B cell (primary cell): ENCODE results near the gene MAP4K4. TPM values are rescaled to one million over a fixed set of nuclear protein-coding genes. Genes with fewer than 3 reads are reported as not detected.

Source experiments
- ATAC-seq: fragments of 200-7000 bp; cut with Tn5 transposase; one replicate; pipeline ENCODE4 v1.10.0; 2021; ENCODE audit warnings: low read depth, mild to moderate bottlenecking, moderate number of reproducible peaks, moderate library complexity
- CTCF ChIA-PET: fragments of 350-600 bp; sonication (Branson Sonifier 250); formaldehyde crosslinking; loops from one replicate; lab custom pipeline; 2021; ENCODE audit warnings: antibody characterized with exemption, inconsistent platforms; lab: Charles Lee
- POLR2A ChIA-PET: fragments of 350-600 bp; sonication (Branson Sonifier 250); formaldehyde crosslinking; loops from one replicate; lab custom pipeline; 2021; ENCODE audit warnings: antibody characterized with exemption; lab: Charles Lee
- DNase-seq: peaks from one replicate; pipeline ENCODE4 v3.0.0; 2013
- H2AFZ ChIP-seq: 2 replicates; pipeline ENCODE4 v1.6.1; 2012; ENCODE audit warnings: mild to moderate bottlenecking, low read depth, low read length; ENCODE audit not compliant: insufficient read depth, poor library complexity, severe bottlenecking
- H3K27ac ChIP-seq, 2 donors: 1 replicate in 1 of 2; 2 replicates in 1 of 2; pipeline ENCODE4 v1.5.1; 2012 to 2013; ENCODE audit warnings: low read length in 2 of 2, mild to moderate bottlenecking in 2 of 2, moderate library complexity in 1 of 2
- H3K27me3 ChIP-seq, 4 experiments: fragments of 200-600 bp in 1 of 4; sonication (generic) in 1 of 4; replicated peaks in 1 of 4; 1 replicate in 2 of 4; 2 replicates in 2 of 4; pipeline versions ENCODE4 v1.6.1 to v1.7.0; 2013 to 2016; ENCODE audit warnings: low read length in 3 of 4, mild to moderate bottlenecking in 2 of 4, mixed read lengths in 1 of 4, moderate library complexity in 1 of 4; ENCODE audit not compliant: insufficient read depth in 4 of 4, control insufficient read depth in 3 of 4; ENCODE audit errors: control extremely low read depth in 1 of 4
- H3K36me3 ChIP-seq, 2 experiments: replicated peaks in 1 of 2; 1 replicate in 1 of 2; 2 replicates in 1 of 2; pipeline versions ENCODE4 v1.6.1 to v1.7.1; 2013; ENCODE audit warnings: low read length in 1 of 2; ENCODE audit not compliant: insufficient read depth in 2 of 2, control insufficient read depth in 1 of 2; ENCODE audit errors: control extremely low read depth in 1 of 2, extremely low read depth in 1 of 2
- H3K4me1 ChIP-seq, 2 donors: fragments of 200-600 bp in 1 of 2; sonication (generic) in 1 of 2; 1 replicate in 1 of 2; 2 replicates in 1 of 2; pipeline versions ENCODE4 v1.5.1 to v1.6.1; 2013 to 2017; ENCODE audit warnings: low read length in 2 of 2; ENCODE audit not compliant: control insufficient read depth in 2 of 2, insufficient read depth in 2 of 2
- H3K4me2 ChIP-seq: replicated peaks from 2 replicates; pipeline ENCODE3; 2012; ENCODE audit warnings: mild to moderate bottlenecking, low read depth, low read length; ENCODE audit not compliant: poor library complexity, severe bottlenecking
- H3K4me3 ChIP-seq, 5 experiments: fragments of 200-600 bp in 1 of 5; sonication (generic) in 1 of 5; 1 replicate in 3 of 5; 2 replicates in 2 of 5; pipeline versions ENCODE4 v1.5.1 to v1.7.0; 2011 to 2016; ENCODE audit warnings: low read length in 4 of 5, mild to moderate bottlenecking in 4 of 5, low read depth in 2 of 5, control low read depth in 1 of 5, moderate library complexity in 1 of 5; ENCODE audit not compliant: insufficient read depth in 1 of 5; ENCODE audit errors: control extremely low read depth in 1 of 5, extremely low read depth in 1 of 5
- H3K79me2 ChIP-seq: fragments of 200-600 bp; sonication (generic); one replicate; pipeline ENCODE4 v1.6.0; 2016; ENCODE audit warnings: low read length; ENCODE audit not compliant: control insufficient read depth, insufficient read depth
- H3K9ac ChIP-seq: fragments of 200-600 bp; sonication (generic); 2 replicates; pipeline ENCODE4 v1.6.1; 2017; ENCODE audit warnings: mild to moderate bottlenecking, low read length, moderate library complexity
- H3K9me3 ChIP-seq, 3 donors: one replicate each; pipeline versions ENCODE4 v1.6.1 to v1.7.1; 2013; ENCODE audit warnings: low read length in 2 of 3; ENCODE audit not compliant: control insufficient read depth in 2 of 3, insufficient read depth in 1 of 3; ENCODE audit errors: control extremely low read depth in 1 of 3
- H4K20me1 ChIP-seq: 2 replicates; pipeline ENCODE4 v1.6.0; 2012; ENCODE audit warnings: mild to moderate bottlenecking, low read length; ENCODE audit not compliant: insufficient read depth, control insufficient read depth, poor library complexity, severe bottlenecking
- H3K27ac Mint-ChIP-seq: one replicate; pipeline ENCODE4 v1.8.0; 2021; ENCODE audit warnings: mixed read lengths
- H3K27me3 Mint-ChIP-seq: one replicate; pipeline ENCODE4 v1.8.0; 2021; ENCODE audit warnings: mixed read lengths
- H3K4me1 Mint-ChIP-seq: one replicate; pipeline ENCODE4 v1.8.0; 2021; ENCODE audit warnings: mixed read lengths
- H3K4me3 Mint-ChIP-seq: one replicate; pipeline ENCODE4 v1.8.0; 2021; ENCODE audit warnings: mixed read lengths
- H3K9me3 Mint-ChIP-seq: one replicate; pipeline ENCODE4 v1.8.0; 2022; ENCODE audit warnings: mixed read lengths; ENCODE audit not compliant: insufficient read depth
- CTCF ChIP-seq: fragments of 200-600 bp; IDR thresholded peaks from one replicate; pipeline ENCODE4 v1.8.0; 2022; ENCODE audit warnings: antibody characterized with exemption, mild to moderate bottlenecking
- EZH2 ChIP-seq: IDR thresholded peaks from 2 replicates; pipeline ENCODE4 v1.6.1; 2012; ENCODE audit warnings: borderline replicate concordance, low read depth, mild to moderate bottlenecking, moderate library complexity, low read length; ENCODE audit not compliant: insufficient read depth, poor library complexity, severe bottlenecking
- WGBS: methylation state at CpG from one replicate; pipeline ENCODE4 v1.1.5; 2013; ENCODE audit warnings: missing lambda C conversion rate; ENCODE audit not compliant: insufficient coverage; 5-methylcytosine and 5-hydroxymethylcytosine counted together
- intact Hi-C: fragments of 100-400 bp; cut with micrococcal nuclease; formaldehyde crosslinking; loops from one replicate; pipeline ENCODE4 v1.10.0; 2022
- polyA plus RNA-seq: library from polyadenylated mRNA; depleted of rRNA; stranded (reverse); fragments of >200 nt; gene quantifications from 2 replicates; pipeline ENCODE4 v1.2.3, GENCODE V29; 2012
- total RNA-seq, 2 donors: library from RNA; stranded (reverse); fragments of 120-200 nt in 1 of 2; gene quantifications; 1 replicate in 1 of 2; 2 replicates in 1 of 2; pipeline versions ENCODE4 v1.2.3 to v1.2.4, GENCODE V29; 2013 to 2022

MAP4K4 gene
- total and polyA plus RNA-seq, 2 donors (not counting 1 experiment from before 2014, with no cell fraction given) = 54.8 to 280 TPM

- Mint-ChIP-seq H3K4me1 (peaks cover 17% of the 10 kb centered on the region), H3K9me3 (peaks cover 4% of the 10 kb centered on the region), H3K4me3 (no peak overlapping the region), H3K27me3 (no peaks in the 10 kb centered on the region), H3K27ac (no peak overlapping the region)
- no peak overlapping the region for H3K4me3 ChIP-seq
- no peaks in the 10 kb centered on the region for H3K36me3 ChIP-seq
- ChIA-PET POLR2A (no interaction called here), CTCF (interaction anchor here (0.6 to 1.7 kb wide), 4 partner anchors 49 to 130 kb away, joined by 3 to 5 read pairs (median 4); no protein-coding TSS in a partner anchor)
- H3K9me3 ChIP-seq = peaks cover 2 to 15% (median 11%) of the 10 kb centered on the region in 3 donors
- no peak for ATAC-seq
- H3K27me3 ChIP-seq = no peaks in the 10 kb centered on the region
- no peak overlapping the region for H3K4me2 ChIP-seq
- H3K79me2 ChIP-seq = no peaks in the 10 kb centered on the region
- H2AFZ ChIP-seq = no peak overlapping the region
- no peak overlapping the region for H3K27ac ChIP-seq
- WGBS = no CpG with 5 or more reads among the region's 2 CpGs
- TF ChIP-seq CTCF (no peak), EZH2 (no peak)
- no peak overlapping the region for H3K9ac ChIP-seq
- DNase-seq = no peak
- intact Hi-C loops = no loop called here
- no peaks in the 10 kb centered on the region for H4K20me1 ChIP-seq
- peaks cover 0 to 8% of the 10 kb centered on the region in 2 donors for H3K4me1 ChIP-seq
Measured at GRCh38 chr2:101672047-101672446, 25.5 kb upstream of the MAP4K4 start.

- TF ChIP-seq CTCF = no peak
- no peak for TF ChIP-seq EZH2
- no peaks in the 10 kb centered on the region for H3K27me3 ChIP-seq
- H2AFZ ChIP-seq = no peak overlapping the region
- H3K9me3 ChIP-seq = peaks cover 2 to 17% (median 11%) of the 10 kb centered on the region in 3 donors
- Mint-ChIP-seq H3K9me3 (peaks cover 4% of the 10 kb centered on the region), H3K27ac (no peak overlapping the region), H3K27me3 (no peaks in the 10 kb centered on the region), H3K4me1 (peaks cover 29% of the 10 kb centered on the region), H3K4me3 (no peak overlapping the region)
- H3K9ac ChIP-seq = no peak overlapping the region
- peaks cover 6 to 11% of the 10 kb centered on the region in 2 donors for H3K4me1 ChIP-seq
- ChIA-PET POLR2A (no interaction called here), CTCF (interaction anchor here (1.4 kb wide), 1 partner anchor 255 kb away, joined by 3 read pairs; no protein-coding TSS in a partner anchor)
- ATAC-seq = no peak
- H4K20me1 ChIP-seq = no peaks in the 10 kb centered on the region
- H3K79me2 ChIP-seq = no peaks in the 10 kb centered on the region
- no peak overlapping the region for H3K4me2 ChIP-seq
- no peak for DNase-seq
- H3K27ac ChIP-seq = no peak overlapping the region
- intact Hi-C loops = no loop called here
- H3K4me3 ChIP-seq = no peak overlapping the region
- H3K36me3 ChIP-seq = no peaks in the 10 kb centered on the region
- WGBS = 100% methylated on average over 2 of the region's 5 CpGs
Measured at GRCh38 chr2:101673920-101674319, 23.6 kb upstream of the MAP4K4 start.
